Cardiac septum (tissue), 1 donor: ENCODE measurements around the gene MRPS10. TPM values are rescaled to one million over a fixed set of nuclear protein-coding genes. Genes with fewer than 3 reads are reported as not detected.

ENCODE experiments used
- DNase-seq: peaks from one replicate; pipeline ENCODE4 v3.0.0-alpha.2; 2020; ENCODE audit warnings: low spot score
- intact Hi-C: fragments of 100-400 bp; cut with DNase I; formaldehyde crosslinking; loops from one replicate; pipeline ENCODE4 v1.14.0; 2022
- long read RNA-seq: library from polyadenylated mRNA; unstranded; transcript quantifications from one replicate; pipeline ENCODE4 v2.0.0, GENCODE V29; 2021
- total RNA-seq: library from RNA; stranded (reverse); fragmentation: NEBNext Ultra II Directional; extraction: Animal tissue kit (Norgen Biotek cat#: 25700); gene quantifications from one replicate; pipeline ENCODE4 v1.2.1, GENCODE V29; 2021
- donor health status: DM: no; HTN: no; CAD: no.

MRPS10 gene
- total RNA-seq: 54.9 TPM
- long read RNA-seq, transcript MRPS10-201 (7 exons, 2,110 nt): major isoform, 150 of 183 reads
- long read RNA-seq, partial matches to known transcripts: 4 of 183 reads
- long read RNA-seq, other reads (novel, unspliced or antisense): 29 of 183 reads

DNA sequence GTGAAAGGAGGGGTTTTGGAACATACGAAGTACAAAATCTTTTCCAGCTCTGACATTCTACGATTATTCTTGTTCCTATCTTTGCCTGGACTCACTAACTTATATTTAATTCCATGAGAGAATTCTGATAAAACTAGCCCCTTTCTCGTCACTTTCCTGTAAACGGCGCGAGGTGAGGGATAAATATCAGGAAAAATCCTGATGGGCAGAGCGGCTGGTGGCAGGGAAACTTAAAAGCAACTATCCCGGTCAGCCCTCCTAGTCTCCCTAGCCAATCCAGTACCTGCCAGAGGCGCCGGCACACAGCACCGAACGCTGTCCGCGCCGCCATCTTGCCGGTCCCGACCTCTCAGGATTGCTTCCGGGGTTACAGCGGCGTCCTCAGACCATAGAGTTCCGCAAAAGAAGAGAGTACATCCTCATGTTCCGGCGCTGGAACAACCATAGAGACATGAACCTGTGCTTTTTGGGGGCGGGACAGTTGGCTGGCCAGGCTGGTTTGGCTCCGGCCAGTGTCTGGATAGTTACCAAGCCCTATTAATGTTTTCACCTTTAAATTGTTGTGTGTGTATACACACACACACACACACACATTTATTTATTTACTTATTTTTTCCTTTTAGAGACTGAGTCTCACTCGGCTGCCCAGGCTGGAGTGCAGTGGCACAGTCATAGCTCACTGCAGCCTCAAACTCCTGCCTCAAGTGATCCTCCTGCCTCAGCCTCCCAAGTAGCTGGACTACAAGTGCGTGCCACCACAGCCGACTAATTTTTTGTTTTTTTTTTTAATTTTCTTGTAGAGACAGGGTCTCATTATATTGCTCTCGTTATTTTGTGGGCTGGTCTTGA, at the start of gene MRPS10:
Gene MRPS10, minus strand, starts transcription at position 343 of the 849 bp plus-strand sequence. Its CDS starts 12 bp downstream, at position 331.
- intact Hi-C loops: loop anchor here (1.0 to 5.0 kb wide), 3 partner anchors 295 to 430 kb away; partner anchors contain the start of genes BYSL, MED20 and TOMM6
- DNase-seq: peak; percentile 97

DNA sequence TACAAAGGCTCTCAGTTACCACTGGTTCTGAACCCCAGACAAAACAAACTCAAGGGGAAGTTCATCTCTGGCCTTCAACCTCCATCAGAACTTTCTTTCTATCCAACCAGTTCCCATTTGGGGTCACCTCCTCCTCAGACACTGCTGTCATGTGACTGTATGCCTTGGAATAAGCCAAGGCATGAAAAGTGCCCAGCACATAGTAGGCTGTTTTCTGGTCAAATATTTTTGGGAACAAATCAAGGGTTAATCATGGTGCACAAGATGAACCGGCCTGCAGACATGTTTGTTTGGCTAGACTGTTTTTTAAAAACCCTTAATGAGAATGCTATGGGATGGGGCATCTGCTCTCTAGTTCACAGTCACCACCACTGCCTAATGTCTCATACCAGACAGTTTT, 48.9 kb upstream of the MRPS10 start:
- no peak for DNase-seq
- intact Hi-C loops: no loop called here

DNA sequence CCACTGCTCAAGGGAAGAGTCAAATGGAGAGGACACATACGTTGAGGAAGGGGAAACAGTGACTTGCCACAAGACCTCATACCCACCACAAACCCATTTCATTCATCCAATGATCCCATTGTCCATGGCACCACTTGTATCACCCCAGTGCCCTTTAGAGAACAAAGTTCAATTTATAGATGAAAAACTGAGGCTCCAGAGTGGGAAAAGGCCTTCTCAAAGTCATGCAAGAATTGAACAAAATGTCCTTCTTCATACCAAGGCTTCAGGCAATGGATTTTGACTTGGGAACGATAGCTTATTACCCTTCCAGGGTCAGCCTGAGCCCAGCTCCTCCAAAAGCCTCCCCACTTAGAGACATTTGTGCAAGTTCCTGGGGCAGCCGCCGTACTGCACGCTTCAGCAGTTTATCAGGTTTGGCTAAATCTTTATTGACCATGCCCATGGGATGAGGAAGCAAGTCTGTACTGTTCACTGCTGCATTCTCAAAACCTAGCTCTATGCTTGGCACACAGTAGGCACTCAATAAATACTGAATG, 47.3 kb upstream of the MRPS10 start:
- intact Hi-C loops: loop anchor here (5.0 kb wide), 2 partner anchors 187 to 282 kb away; partner anchors contain the start of gene TRERF1
- no peak for DNase-seq

DNA sequence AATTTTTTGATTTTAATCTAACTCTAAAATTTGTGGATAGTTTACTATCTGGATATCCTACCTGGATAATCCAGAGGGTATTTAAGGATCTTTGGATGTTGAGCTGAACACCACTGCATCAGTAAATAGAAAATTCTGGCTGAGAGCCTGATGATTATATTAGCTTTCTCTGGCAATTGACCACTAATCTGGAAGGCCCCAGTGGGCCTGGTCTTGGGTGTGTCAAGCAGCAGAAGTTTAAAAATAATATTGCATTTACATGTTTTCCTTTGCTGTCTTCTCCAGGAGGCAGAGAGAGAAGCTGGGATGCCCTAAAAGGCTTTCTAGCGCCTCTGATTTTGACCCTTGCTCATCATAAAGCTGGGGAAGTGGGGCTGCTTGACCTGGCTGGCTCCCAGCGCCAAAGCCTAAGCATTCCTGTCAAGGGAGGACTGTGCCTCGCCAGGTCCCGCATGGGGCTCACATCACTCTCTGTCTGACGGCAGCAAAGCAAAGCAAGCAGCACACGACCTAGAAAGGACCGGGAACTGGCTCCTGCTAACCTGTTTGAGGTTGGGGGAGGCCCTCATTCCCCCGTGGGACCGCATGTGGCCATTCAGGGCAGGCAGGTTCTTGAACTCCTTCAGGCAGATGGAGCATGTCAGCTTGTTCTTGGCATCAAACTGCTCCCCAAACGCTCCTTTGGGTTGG, 46.6 kb upstream of the MRPS10 start:
- intact Hi-C loops: loop anchor here (5.0 kb wide), 2 partner anchors 188 to 283 kb away; partner anchors contain the start of gene TRERF1
- DNase-seq: no peak

DNA sequence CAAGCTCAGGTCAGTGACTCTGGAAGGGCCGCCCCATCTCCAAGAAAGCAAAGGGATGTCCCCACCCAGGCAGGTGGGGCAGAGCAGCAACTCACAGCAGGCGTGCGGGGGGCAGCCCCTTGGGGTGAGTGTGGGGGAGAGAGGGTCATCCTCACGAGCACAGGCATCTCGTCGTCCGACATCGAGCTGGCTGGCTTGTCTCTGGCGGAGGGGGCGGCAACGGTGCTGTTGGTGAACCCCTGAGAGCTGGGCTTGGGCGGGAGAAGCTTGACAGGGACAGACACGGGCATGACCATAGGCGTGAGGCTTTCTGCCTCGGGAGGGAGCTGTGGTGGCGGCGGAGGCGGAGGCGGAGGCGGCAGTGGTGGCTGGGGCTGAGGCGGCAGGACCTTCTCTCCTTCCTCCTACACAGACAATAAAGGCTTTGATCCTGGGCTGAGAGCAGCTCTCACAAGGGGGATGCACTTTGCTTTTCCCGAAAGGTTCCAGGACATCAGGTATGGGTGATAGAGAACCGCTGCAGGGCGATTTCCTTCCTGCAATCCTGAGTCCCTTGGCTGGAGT, 45.6 kb upstream of the MRPS10 start:
- DNase-seq: no peak
- intact Hi-C loops: loop anchor here (5.0 kb wide), 2 partner anchors 189 to 284 kb away; partner anchors contain the start of gene TRERF1

DNA sequence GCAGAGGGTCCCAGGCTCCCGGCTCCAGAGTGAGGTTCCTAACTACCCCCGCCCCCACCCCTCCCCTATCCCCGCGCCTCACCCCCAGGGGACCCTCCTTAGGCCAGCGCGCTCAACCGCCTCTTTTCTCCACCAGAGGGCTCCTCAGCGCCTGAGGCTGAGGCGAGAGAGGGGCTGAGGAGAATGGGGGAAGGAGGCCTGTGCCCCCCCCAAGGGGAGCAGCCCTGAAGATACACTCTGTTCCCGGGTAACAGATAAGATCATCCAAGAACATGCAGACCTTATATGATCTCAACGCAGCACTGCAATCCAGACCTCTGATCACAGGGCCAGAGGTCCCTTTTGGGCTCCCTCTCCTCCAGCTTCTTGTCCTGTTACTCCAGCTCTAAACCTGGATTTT, 43.3 kb upstream of the MRPS10 start:
- no peak for DNase-seq
- intact Hi-C loops: loop anchor here (5.0 kb wide), 2 partner anchors 191 to 286 kb away; partner anchors contain the start of gene TRERF1

DNA sequence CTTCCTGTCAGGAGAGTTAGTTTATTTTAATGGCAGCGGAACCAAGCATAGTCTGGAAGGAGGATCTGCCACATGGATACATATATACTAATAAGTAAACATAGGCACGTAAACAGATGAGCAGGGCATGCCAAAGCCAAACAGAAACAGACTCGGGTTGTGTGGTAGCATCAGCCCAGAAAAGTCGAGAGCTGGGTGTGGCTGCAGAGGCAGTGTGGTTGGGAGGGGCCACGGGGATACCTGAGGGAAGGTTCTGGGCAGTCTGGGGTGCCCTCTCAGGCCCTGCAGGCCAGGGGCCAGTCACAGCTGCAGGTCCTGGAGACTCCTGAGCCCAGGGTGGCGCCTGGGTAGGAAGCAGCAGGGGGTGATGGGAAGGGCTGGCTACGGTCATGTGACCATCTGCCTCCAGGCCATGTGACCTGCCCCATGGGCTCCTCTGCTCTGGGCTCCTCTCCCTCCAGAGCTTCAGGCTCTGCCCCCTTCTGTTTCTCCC, 42.8 kb upstream of the MRPS10 start:
- no peak for DNase-seq
- intact Hi-C loops: loop anchor here (5.0 kb wide), 2 partner anchors 192 to 287 kb away; partner anchors contain the start of gene TRERF1

DNA sequence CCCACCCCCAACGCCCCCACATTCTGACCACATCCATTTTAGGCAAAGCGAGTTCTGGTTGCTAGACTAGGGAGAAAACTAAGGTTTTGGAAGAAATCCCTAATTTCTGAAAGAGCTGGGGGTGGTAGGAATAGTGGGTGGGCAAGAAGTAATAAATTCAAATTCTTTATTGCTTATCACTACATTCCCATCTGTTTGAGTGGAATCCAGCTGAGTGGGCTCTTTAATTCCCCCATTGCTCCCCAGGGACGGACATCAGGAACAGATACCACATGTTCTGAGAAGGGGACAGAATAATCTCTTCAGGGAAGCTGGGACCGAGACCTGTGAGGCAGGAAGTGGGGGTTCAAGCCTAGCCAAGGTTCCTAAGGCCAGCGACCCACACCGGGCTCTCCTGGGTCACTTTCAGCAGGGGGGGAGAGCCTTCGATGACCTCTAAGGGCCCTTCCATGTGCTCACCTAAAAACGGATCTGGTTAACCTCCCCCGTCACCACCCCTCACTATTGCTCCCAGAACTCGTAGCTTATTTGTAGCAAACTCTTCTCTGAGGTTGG, 42.3 kb upstream of the MRPS10 start:
- intact Hi-C loops: loop anchor here (5.0 kb wide), 2 partner anchors 192 to 287 kb away; partner anchors contain the start of gene TRERF1
- DNase-seq: no peak

DNA sequence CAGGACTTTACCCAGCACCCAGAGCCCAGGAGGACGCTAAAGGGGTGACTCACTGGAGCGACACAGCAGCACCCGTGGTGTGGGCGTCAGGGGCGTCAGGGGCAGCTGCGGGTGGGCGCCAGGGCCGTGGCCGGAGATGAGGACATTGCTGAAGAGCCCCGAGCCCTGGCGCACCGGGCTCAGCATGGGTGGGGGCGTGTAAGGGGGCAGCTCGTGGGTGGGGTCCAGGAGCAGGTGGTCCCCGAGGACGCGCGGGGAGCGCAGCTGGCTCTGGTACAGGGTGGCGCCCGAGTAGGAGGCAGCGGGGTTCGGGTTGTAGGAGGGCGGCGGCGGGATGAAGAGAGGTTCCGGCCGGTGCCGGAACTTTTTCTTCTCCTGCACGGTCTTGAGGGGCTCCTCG, 41.6 kb upstream of the MRPS10 start:
- intact Hi-C loops: no loop called here
- no peak for DNase-seq

DNA sequence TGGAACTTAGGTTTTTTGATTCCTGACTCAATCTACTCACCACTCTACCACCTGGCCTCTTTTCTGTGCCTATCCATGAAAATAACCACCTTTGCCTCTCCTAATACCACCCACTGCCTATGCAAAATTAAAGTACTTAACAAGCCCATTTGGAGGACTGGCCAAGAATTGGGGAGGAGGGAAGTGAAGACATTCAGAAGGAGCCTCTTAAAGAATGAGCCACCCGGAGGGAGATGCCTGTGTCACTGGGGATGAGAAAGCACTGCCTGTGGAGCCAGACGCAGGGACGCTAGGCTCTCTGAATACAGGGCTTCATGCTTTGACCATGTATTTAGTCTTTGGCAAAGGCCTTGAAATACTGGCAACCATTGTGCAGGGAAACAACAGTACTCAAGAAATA, 40.0 kb upstream of the MRPS10 start:
- no peak for DNase-seq
- intact Hi-C loops: no loop called here

DNA sequence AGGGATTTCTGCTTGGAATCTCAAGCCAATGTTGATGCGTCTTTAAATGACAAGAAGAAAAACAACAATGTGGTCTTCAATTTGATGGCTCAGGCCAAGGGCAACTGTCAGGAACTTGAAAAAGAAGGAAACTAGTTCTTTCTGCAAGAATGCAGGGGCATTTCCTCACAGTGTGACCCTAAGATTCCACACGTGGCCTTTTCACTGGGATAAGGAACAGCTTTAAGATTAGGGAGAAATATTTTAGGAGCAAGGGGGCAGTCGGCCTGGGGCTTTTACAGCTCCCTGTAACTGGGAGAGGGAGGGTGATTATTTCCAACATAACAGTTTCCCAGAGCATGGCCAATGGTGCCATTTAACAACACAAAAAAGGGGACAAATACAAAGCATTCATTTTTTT, 39.4 kb upstream of the MRPS10 start:
- DNase-seq: no peak
- intact Hi-C loops: no loop called here

DNA sequence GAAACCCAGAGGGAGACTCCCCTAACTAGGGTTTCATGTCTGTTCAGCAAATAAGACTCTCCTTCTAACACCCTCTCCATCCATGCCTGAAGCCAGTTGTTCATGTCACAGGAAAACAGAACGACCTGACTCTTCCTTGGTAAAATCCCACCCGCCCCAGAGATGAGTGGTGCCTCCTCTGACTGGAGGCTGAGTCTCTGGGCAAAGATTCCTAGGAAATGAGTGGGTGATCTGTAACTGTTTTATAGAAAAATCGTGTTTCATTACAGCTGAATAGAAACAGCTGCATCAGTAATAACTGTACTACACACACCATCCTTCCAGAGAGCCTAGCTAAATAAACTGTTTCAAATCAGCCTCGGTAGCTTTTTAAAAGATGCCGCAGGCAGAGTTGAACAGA, 37.4 kb upstream of the MRPS10 start:
- intact Hi-C loops: no loop called here
- DNase-seq: no peak

DNA sequence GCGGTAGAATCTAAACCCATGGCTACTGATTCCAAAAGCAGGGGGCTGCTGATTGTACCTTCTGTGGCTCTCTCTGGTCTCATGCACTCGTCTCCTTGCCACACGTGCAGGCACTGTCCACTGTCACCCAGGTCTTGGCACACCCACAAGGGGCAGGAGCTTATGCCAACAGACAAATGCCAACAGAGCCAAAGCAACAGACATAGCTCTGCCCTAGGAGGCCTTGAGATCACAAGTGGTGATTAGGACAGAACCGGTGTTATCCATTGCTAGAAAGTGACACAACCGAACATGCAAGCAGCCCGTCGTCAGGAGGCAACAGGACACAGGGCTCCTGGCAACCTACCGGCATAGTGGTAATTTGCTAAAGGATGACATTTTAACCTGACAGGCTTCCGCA, 36.8 kb upstream of the MRPS10 start:
- intact Hi-C loops: no loop called here
- DNase-seq: no peak

DNA sequence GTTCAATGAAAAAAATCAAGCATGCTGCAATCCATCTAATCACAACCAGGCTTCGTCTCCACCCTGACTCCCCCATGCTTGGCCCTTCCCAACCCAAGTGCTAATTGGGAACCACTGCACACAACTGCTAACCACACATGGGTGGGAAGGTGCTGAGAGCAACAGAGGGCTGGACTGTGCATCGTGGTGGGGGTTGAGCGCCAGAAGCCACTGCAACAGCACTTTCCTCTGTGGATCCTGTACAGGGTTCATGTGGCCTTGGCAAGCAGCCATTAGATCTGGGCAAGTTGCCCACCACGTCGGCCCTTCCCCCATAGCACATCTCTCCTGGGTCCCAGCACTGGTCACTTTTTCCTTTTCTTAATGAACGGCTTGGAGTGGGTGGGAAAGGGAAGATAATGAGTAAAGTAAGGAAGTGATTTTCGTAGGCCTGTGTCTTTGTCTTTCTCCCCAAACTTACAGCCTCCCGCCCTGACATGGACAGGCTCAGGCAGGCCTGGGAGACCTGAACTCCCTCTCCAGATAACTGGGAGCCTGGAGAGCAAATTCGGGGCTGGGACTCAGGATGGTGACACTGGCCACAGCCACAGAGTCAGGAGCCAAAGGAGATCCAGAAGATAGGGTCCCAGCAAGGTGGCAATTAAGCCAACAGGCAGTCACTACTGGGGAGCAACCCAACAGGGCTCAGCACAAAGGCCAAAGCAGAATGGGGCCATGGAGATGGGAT, 34.4 kb upstream of the MRPS10 start:
- intact Hi-C loops: no loop called here
- peak; percentile 82 for DNase-seq

DNA sequence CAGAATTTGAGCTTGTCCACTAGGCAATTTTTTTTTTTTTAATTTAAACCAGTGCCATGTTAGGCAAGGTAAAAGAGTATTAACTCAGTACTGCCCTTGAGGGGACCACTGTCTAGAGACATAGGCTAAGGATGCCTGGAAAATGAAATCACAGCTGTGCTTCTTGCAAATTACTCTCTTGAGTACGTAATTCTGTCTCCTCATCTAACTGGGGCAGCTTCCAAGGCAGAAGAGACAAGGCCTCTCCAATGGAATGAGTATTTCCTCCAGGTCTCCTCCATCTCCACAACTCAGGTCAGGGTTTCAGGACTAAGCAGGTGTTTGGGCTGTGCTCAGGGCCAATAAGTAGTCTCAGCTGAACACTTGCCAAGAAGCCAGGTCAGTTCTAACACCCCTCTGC, 33.8 kb upstream of the MRPS10 start:
- intact Hi-C loops: no loop called here
- DNase-seq: no peak

DNA sequence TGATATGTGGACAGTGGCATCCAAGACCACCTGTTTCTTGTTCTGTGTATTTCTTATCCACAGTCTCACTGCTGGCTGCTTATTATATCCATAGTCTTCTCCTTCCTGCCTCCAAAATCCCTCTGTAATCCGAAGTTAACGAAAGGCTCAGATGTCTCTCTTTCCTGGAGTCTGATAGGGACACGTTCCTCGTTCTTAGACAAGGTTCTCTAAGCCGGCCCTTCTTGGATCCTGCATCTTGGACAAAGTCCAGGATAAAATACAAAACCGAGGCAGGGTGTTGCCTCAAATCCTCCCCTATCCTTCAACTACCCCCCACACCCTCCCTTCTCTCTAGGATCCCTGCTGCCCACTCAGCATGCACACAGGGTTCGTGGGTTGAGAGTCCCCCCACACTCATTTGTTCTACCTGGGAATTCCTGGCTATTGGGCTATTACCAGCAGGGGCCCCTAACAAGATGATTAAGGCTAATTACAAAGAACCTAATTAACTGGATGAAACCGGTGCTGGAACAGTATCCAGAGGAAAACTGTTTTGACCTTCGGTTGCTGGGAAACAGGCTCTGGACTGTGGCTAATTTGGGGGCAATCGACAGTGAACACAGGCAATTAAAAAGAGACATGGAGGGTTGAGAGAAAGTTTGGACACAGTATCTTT, 32.7 kb upstream of the MRPS10 start:
- intact Hi-C loops: no loop called here
- DNase-seq: no peak

DNA sequence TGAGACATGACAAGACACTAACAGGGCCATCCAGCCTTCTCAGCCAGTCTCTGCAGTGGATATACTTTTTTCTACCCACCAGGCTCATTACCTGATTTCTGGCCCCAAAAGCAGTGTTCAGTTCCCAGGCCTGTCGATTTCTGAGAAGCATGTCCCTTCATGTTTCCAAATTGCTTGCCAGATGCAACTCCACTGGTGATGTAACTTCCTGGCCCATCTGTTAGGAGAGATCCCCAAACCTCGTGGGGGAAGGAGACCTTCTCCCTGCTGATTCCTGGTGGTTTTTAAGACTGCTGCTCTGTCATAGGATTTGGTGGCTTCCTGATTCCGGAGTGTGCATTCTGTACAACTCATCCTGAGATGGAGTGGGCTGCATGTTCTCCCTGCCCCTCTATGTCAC, 31.6 kb upstream of the MRPS10 start:
- DNase-seq: no peak
- intact Hi-C loops: no loop called here

DNA sequence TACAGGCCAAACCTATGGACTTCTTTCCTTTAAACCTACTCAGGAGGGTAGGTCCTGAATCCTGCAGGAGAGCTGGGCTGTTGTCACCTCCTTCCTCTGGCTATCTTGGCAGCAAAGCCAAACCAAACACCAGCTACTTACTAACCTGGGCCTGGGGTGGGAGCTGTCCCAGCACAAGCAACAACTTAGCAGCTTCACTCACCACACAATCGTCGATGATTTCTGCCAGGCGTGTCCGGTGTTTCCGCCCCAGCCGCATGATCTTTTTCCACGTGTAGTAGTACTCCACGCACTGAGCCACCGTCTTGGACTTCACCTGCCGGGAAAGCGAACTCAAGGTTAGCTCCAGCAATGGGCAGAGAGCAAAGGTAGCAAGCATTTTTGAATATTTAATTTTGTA, 25.4 kb upstream of the MRPS10 start:
- DNase-seq: no peak
- intact Hi-C loops: no loop called here
